Femur (tissue), 1 donor: ENCODE results near the gene HNF4A.
"Not testable (repeated sequence)": the region's sequence is repeated elsewhere in the genome, so short reads cannot be mapped to it uniquely, and the experiment has no call there.

Experiments used
- DNase-seq: peaks from one replicate; pipeline ENCODE4 v3.0.0-alpha.2; 2017

HNF4A gene

GRCh38 chr20:44447827-44448419 lies 92.4 kb downstream of the HNF4A start:
- DNase-seq = no peak

GRCh38 chr20:44448753-44449546 lies 93.5 kb downstream of the HNF4A start:
- DNase-seq = no peak

- no peak for DNase-seq
Observed at GRCh38 chr20:44449864-44450263, 94.4 kb downstream of the HNF4A start.

GRCh38 chr20:44450281-44450889 lies 94.9 kb downstream of the HNF4A start:
- DNase-seq = no peak

- DNase-seq = no peak
Observed at GRCh38 chr20:44450903-44451450, 95.5 kb downstream of the HNF4A start.

GRCh38 chr20:44454306-44454963 lies 98.9 kb downstream of the HNF4A start:
- DNase-seq = no peak

- DNase-seq = no peak
Observed at GRCh38 chr20:44455126-44455525, 99.6 kb downstream of the HNF4A start.

GRCh38 chr20:44456611-44457010 lies 101.1 kb downstream of the HNF4A start:
- DNase-seq = no peak

- no peak for DNase-seq
Observed at GRCh38 chr20:44457016-44457415, 101.5 kb downstream of the HNF4A start.

- no peak for DNase-seq
Observed at GRCh38 chr20:44459271-44459670, 103.8 kb downstream of the HNF4A start.

- DNase-seq = no peak
Observed at GRCh38 chr20:44460795-44461141, 105.3 kb downstream of the HNF4A start.

- no peak for DNase-seq
Observed at GRCh38 chr20:44461142-44461802, 105.8 kb downstream of the HNF4A start.

- no peak for DNase-seq
Observed at GRCh38 chr20:44461803-44462174, 106.3 kb downstream of the HNF4A start.

- no peak for DNase-seq
Observed at GRCh38 chr20:44463466-44463865, 108.0 kb downstream of the HNF4A start.

GRCh38 chr20:44464514-44464913 lies 109.0 kb downstream of the HNF4A start:
- no peak for DNase-seq

GRCh38 chr20:44465001-44465560 lies 109.6 kb downstream of the HNF4A start:
- no peak for DNase-seq

GRCh38 chr20:44467289-44467883 lies 111.9 kb downstream of the HNF4A start:
- no peak for DNase-seq

GRCh38 chr20:44468044-44468782 lies 112.7 kb downstream of the HNF4A start:
- no peak for DNase-seq

- no peak for DNase-seq
Observed at GRCh38 chr20:44470327-44470726, 114.8 kb downstream of the HNF4A start.

GRCh38 chr20:44471481-44471882 lies 116.0 kb downstream of the HNF4A start:
- no peak for DNase-seq

- DNase-seq = not testable (repeated sequence)
Observed at GRCh38 chr20:44472283-44472682, 116.8 kb downstream of the HNF4A start.

- DNase-seq = peak; percentile 18
Observed at GRCh38 chr20:44475372-44475693, 119.8 kb downstream of the HNF4A start.
